Brain microvascular endothelial cell (primary cell): ENCODE data around the gene SUGP2.

Experiments used
- DNase-seq: peaks from one replicate; pipeline ENCODE4 v3.0.0-alpha.2; 2020
- H3K27ac ChIP-seq: fragments of 250-450 bp; sonication (Bioruptor Pico); 2 replicates; pipeline ENCODE4 v1.5.1; 2020; ENCODE audit warnings: mild to moderate bottlenecking, moderate library complexity
- H3K27me3 ChIP-seq: fragments of 250-450 bp; sonication (Bioruptor Pico); replicated peaks from 2 replicates; pipeline ENCODE4 v1.5.1; 2020; ENCODE audit warnings: mild to moderate bottlenecking
- H3K36me3 ChIP-seq: fragments of 250-450 bp; sonication (Bioruptor Pico); replicated peaks from 2 replicates; pipeline ENCODE4 v1.5.1; 2020; ENCODE audit warnings: mild to moderate bottlenecking
- H3K4me3 ChIP-seq: 2 replicates; pipeline ENCODE4 v1.5.1; 2011; ENCODE audit warnings: low read depth, mild to moderate bottlenecking, control low read depth, low read length, moderate library complexity
- CTCF ChIP-seq: IDR thresholded peaks from 2 replicates; pipeline ENCODE4 v1.5.1; 2011; ENCODE audit warnings: low read depth, mild to moderate bottlenecking, moderate library complexity, low read length, control low read depth, inconsistent platforms; ENCODE audit errors: missing control alignments
- in situ Hi-C: cut with HindIII; loops from 2 replicates; pipeline ENCODE4 v1.10.0; 2017; ENCODE audit warnings: low sequenced_read_pairs, low pct_ligation_motif_present

The SUGP2 gene

GRCh38 chr19:18985257-18985656 is 48.1 kb downstream of the SUGP2 start:
- Histone ChIP-seq H3K27ac (no peak overlapping the region), H3K36me3 (no peaks in the 10 kb centered on the region), H3K4me3 (no peak overlapping the region), H3K27me3 (peaks cover 9% of the 10 kb centered on the region)
- in situ Hi-C loops: no loop called here
- no peak for DNase-seq
- no peak for TF ChIP-seq CTCF

- Histone ChIP-seq H3K27me3 (peaks cover 9% of the 10 kb centered on the region), H3K27ac (no peak overlapping the region), H3K4me3 (no peak overlapping the region), H3K36me3 (no peaks in the 10 kb centered on the region)
- in situ Hi-C loops: no loop called here
- no peak for DNase-seq
- TF ChIP-seq CTCF: no peak
These were observed 49.1 kb downstream of the SUGP2 start for GRCh38 chr19:18984251-18984650.

DNA sequence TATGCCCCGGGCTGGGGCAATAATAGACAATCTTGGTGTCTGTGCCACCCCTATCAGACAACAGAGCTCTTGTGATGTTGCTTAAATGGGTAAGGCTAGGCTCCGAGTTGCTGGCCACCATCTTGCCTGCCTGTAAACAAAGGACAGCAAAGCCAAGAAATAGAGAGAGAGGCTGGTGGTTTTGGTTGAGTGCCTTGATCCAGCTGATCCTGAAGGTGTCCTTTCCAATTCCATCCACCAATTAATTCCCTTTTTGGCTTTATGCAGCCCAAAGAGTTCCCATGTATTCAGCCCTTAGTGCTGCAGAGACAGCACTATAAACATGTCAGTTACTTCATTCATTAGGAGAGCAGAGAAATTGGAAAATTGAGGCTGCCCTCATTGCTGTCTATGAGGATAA is 50.6 kb downstream of the SUGP2 start:
- no peak for DNase-seq
- no peak for TF ChIP-seq CTCF
- in situ Hi-C loops: no loop called here
- H3K36me3 ChIP-seq: no peaks in the 10 kb centered on the region
- no peak overlapping the region for H3K27ac ChIP-seq
- H3K4me3 ChIP-seq: no peak overlapping the region
- peaks cover 9% of the 10 kb centered on the region for H3K27me3 ChIP-seq

- peaks cover 9% of the 10 kb centered on the region for H3K27me3 ChIP-seq
- no peak overlapping the region for H3K4me3 ChIP-seq
- no peaks in the 10 kb centered on the region for H3K36me3 ChIP-seq
- H3K27ac ChIP-seq: no peak overlapping the region
- no peak for TF ChIP-seq CTCF
- no peak for DNase-seq
- in situ Hi-C loops: no loop called here
These were observed 52.8 kb downstream of the SUGP2 start for GRCh38 chr19:18980432-18981020.

DNA sequence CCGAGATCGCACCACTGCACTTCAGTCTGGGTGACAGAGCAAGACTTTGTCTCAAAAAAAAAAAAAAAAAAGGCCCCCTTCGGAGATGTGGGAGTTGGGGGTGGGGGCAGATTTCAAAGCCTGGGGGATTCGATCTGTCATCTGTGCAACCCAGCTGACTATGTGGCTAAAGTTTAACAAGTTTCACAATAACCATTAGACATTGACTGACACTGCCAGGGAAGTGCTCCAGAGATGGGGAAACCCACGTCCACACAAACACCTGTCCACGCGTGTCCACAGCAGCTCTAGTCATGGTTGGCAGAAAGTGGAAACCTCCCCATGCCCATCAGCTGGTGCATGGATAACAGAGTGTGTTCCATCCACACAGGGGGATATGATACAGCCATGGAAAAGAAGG is 54.7 kb downstream of the SUGP2 start:
- Histone ChIP-seq H3K27me3 (peaks cover 3% of the 10 kb centered on the region), H3K36me3 (no peaks in the 10 kb centered on the region), H3K4me3 (no peak overlapping the region), H3K27ac (no peak overlapping the region)
- TF ChIP-seq CTCF: no peak
- in situ Hi-C loops: no loop called here
- DNase-seq: no peak

DNA sequence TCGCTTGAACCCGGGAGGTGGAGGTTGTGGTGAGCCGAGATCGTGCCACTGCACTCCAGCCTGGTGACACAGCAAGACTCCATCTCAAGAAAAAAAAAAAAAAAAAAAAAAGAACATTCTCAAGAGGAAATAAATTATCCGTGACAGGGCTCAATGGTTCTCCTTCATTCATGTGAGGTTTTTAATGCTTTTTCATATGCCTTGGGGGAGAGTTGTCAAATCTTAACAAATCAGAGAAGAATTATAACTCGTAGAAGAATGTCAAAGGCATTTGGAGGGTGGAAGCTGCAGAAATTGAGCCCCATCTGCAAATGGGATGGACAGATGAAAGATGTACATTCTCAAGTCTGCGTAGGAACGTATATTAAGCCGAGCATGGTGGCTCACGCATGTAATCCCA is 57.4 kb downstream of the SUGP2 start:
- in situ Hi-C loops: no loop called here
- no peak for DNase-seq
- no peak overlapping the region for H3K4me3 ChIP-seq
- no peaks in the 10 kb centered on the region for H3K36me3 ChIP-seq
- no peaks in the 10 kb centered on the region for H3K27me3 ChIP-seq
- TF ChIP-seq CTCF: no peak
- no peak overlapping the region for H3K27ac ChIP-seq
